ENCODE data around the gene WIPF1. TPM values are rescaled to one million over a fixed set of nuclear protein-coding genes. Genes with fewer than 3 reads are reported as not detected.

The WIPF1 gene
- total RNA-seq, 1 experiment from 2014 or later: 0.59 TPM

- ChIA-PET RAD21 (ENCODE audit: low non-redundant PET in 1 of 2, low total read pairs in 2 of 2, uncharacterized antibody in 2 of 2, unreplicated experiment in 2 of 2) (no interaction called here), POLR2A (no interaction called here), CTCF (no interaction called here)
- intact Hi-C loops (cut with micrococcal nuclease): no loop called here
- Histone ChIP-seq H2AFZ (ENCODE audit: low read depth, low read length, poor library complexity, severe bottlenecking) (no peak overlapping the region), H3K27me3 (ENCODE audit: insufficient read depth, low read length) (no peaks in the 10 kb centered on the region), H3K9me2 (ENCODE audit: insufficient read depth) (no peaks in the 10 kb centered on the region), H3K4me1 (ENCODE audit: control insufficient read depth in 1 of 2, insufficient read depth in 2 of 2, low read length in 2 of 2) (no peaks in the 10 kb centered on the region), H3K9ac (ENCODE audit: low read length) (no peak overlapping the region), H3K27ac (ENCODE audit: low read depth, low read length) (no peak overlapping the region), H3K9me3 (ENCODE audit: control insufficient read depth in 1 of 2, insufficient read depth in 1 of 2, low read depth in 1 of 2, low read length in 2 of 2) (no peaks in the 10 kb centered on the region), H3K79me2 (ENCODE audit: insufficient read depth, low read length) (no peaks in the 10 kb centered on the region), H4K20me1 (ENCODE audit: insufficient read depth) (no peaks in the 10 kb centered on the region), H3K36me3 (ENCODE audit: control insufficient read depth in 1 of 2, insufficient read depth in 2 of 2, low read length in 2 of 2) (no peaks in the 10 kb centered on the region), H3K4me3 (replicated peaks in 1 of 2; ENCODE audit: low read depth in 1 of 2, low read length in 2 of 2) (no peak overlapping the region), H3K4me2 (ENCODE audit: low read length) (no peak overlapping the region)
- DNase-seq (ENCODE audit: low read depth, low spot score) (no peak), ATAC-seq (no peak)
- no TSS peak for BruUV-seq (replicated peaks)
- TF ChIP-seq MAX (IDR thresholded peaks at IDR 0.05) (no peak), YY1 (IDR thresholded peaks at IDR 0.05; ENCODE audit: extremely low read depth, insufficient replicate concordance, low read depth, low read length) (no peak), TCF7L2 (IDR thresholded peaks at IDR 0.05; ENCODE audit: borderline replicate concordance, extremely low read depth, insufficient read depth, insufficient read length) (no peak), ZFX (IDR thresholded peaks at IDR 0.05) (no peak), REST (IDR thresholded peaks at IDR 0.05; ENCODE audit: low read depth) (no peak), ELF1 (IDR thresholded peaks at IDR 0.05; ENCODE audit: borderline replicate concordance, low read depth) (no peak), EZH2 (IDR thresholded peaks at IDR 0.05) (no peak)
Observed at GRCh38 chr2:174569678-174570077, 27.9 kb downstream of the WIPF1 start.

Data from HCT116 (cell line).